ENCODE data around the gene TAC4.

DNA sequence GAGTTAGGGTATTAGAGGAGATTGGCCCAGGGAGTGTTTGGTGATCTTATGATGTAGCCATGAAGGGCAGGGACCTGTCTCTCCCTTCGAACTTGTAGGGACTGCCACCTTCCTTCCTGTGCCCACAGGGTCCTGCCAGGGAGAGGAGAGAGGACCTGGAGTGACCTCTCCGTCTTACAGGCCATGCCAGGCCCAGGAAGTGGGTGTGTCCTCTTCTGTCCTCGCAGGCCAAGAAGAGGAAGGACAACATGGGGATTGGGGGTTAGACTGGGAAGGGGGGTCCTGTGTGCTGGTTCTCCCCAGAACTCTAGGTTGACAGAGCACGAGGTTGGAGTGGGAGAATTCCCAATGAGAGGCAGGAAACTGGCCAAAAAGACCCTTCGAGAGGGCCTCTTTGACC lies 43.4 kb upstream of the TAC4 start:
- TF ChIP-seq, protein P1, sequence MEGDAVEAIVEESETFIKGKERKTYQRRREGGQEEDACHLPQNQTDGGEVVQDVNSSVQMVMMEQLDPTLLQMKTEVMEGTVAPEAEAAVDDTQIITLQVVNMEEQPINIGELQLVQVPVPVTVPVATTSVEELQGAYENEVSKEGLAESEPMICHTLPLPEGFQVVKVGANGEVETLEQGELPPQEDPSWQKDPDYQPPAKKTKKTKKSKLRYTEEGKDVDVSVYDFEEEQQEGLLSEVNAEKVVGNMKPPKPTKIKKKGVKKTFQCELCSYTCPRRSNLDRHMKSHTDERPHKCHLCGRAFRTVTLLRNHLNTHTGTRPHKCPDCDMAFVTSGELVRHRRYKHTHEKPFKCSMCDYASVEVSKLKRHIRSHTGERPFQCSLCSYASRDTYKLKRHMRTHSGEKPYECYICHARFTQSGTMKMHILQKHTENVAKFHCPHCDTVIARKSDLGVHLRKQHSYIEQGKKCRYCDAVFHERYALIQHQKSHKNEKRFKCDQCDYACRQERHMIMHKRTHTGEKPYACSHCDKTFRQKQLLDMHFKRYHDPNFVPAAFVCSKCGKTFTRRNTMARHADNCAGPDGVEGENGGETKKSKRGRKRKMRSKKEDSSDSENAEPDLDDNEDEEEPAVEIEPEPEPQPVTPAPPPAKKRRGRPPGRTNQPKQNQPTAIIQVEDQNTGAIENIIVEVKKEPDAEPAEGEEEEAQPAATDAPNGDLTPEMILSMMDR (IDR thresholded peaks at IDR 0.05), result no peak
- TF ChIP-seq POLR2A (IDR thresholded peaks at IDR 0.05), result no peak

Data from breast epithelium (tissue), 3 donors.